Esophagus muscularis mucosa (tissue), 3 donors: ENCODE measurements around the gene GPATCH2.

Source experiments
- CTCF ChIP-seq, 3 experiments: fragments of 200-600 bp in 2 of 3; fragments of 450-650 bp in 1 of 3; sonication (generic) in 2 of 3; IDR thresholded peaks; one replicate each; pipeline ENCODE4 v1.5.1; 2017 to 2019; ENCODE audit warnings: antibody characterized with exemption in 3 of 3, mild to moderate bottlenecking in 2 of 3, moderate library complexity in 1 of 3
- POLR2A ChIP-seq: fragments of 450-650 bp; IDR thresholded peaks from one replicate; pipeline ENCODE4 v1.6.1; 2017; ENCODE audit warnings: antibody characterized with exemption, moderate library complexity, mild to moderate bottlenecking, low read depth

- TF ChIP-seq CTCF (IDR thresholded peaks at IDR 0.05): no peak
- no peak for TF ChIP-seq POLR2A
Measured at GRCh38 chr1:217472915-217473314, 158.0 kb downstream of the GPATCH2 start.
